Liver (tissue), 9 donors: Measurements from ENCODE around the gene SUCLG2. TPM values are rescaled to one million over a fixed set of nuclear protein-coding genes. Genes with fewer than 3 reads are reported as not detected.
A peak's percentile ranks its signal among the peaks of the same experiment; 100 is the strongest.

ENCODE experiments used
- DNase-seq: peaks from one replicate; pipeline ENCODE4 v3.0.0-alpha.2; 2017; ENCODE audit warnings: low spot score
- H3K27ac ChIP-seq, 2 donors: one replicate each; pipeline ENCODE4 v1.7.0; 2013; ENCODE audit warnings: inconsistent platforms in 2 of 2, low read length in 2 of 2, control low read depth in 1 of 2, low read depth in 1 of 2, mild to moderate bottlenecking in 1 of 2
- H3K27me3 ChIP-seq, 4 donors: one replicate each; pipeline versions ENCODE4 v1.6.1 to v1.7.0; 2013; ENCODE audit warnings: low read length in 3 of 4, inconsistent platforms in 1 of 4, mild to moderate bottlenecking in 1 of 4, moderate library complexity in 1 of 4; ENCODE audit not compliant: control insufficient read depth in 4 of 4, insufficient read depth in 4 of 4
- H3K36me3 ChIP-seq, 4 donors: one replicate each; pipeline versions ENCODE4 v1.6.1 to v1.7.0; 2013; ENCODE audit warnings: low read length in 3 of 4, mild to moderate bottlenecking in 3 of 4, low read depth in 1 of 4, moderate library complexity in 1 of 4; ENCODE audit not compliant: control insufficient read depth in 4 of 4, insufficient read depth in 3 of 4
- H3K4me1 ChIP-seq, 4 donors: one replicate each; pipeline versions ENCODE4 v1.6.1 to v1.7.0; 2013; ENCODE audit warnings: low read length in 3 of 4, mild to moderate bottlenecking in 3 of 4, moderate library complexity in 1 of 4; ENCODE audit not compliant: control insufficient read depth in 4 of 4, insufficient read depth in 4 of 4
- H3K4me3 ChIP-seq, 3 donors: one replicate each; pipeline versions ENCODE4 v1.6.1 to v1.7.0; 2013; ENCODE audit warnings: low read length in 3 of 3, control low read depth in 1 of 3, low read depth in 1 of 3, mild to moderate bottlenecking in 1 of 3
- H3K9ac ChIP-seq, 2 donors: one replicate each; pipeline ENCODE4 v1.7.0; 2013; ENCODE audit warnings: low read length in 2 of 2, mild to moderate bottlenecking in 2 of 2, moderate library complexity in 2 of 2, control low read depth in 1 of 2, low read depth in 1 of 2
- H3K9me3 ChIP-seq, 4 donors: one replicate each; pipeline versions ENCODE4 v1.6.1 to v1.7.0; 2013; ENCODE audit warnings: low read length in 3 of 4; ENCODE audit not compliant: control insufficient read depth in 4 of 4
- EGR1 ChIP-seq, 2 donors: IDR thresholded peaks; 2 replicates each; pipeline ENCODE4 v1.6.1; 2016 to 2018; ENCODE audit warnings: antibody characterized with exemption in 2 of 2, low read depth in 2 of 2
- FOXA1 ChIP-seq: IDR thresholded peaks from 2 replicates; pipeline ENCODE4 v1.6.1; 2016; ENCODE audit warnings: antibody characterized with exemption
- FOXA2 ChIP-seq: IDR thresholded peaks from 2 replicates; pipeline ENCODE4 v1.6.1; 2016; ENCODE audit warnings: antibody characterized with exemption
- GABPA ChIP-seq, 2 donors: IDR thresholded peaks in 1 of 2; conservative IDR thresholded peaks in 1 of 2; 2 replicates each; pipeline ENCODE4 v1.6.1; 2016; ENCODE audit warnings: antibody characterized with exemption in 2 of 2, mild to moderate bottlenecking in 1 of 2, moderate library complexity in 1 of 2
- HNF4A ChIP-seq, 2 donors: conservative IDR thresholded peaks; 2 replicates each; pipeline ENCODE4 v1.6.1; 2016; ENCODE audit warnings: antibody characterized with exemption in 2 of 2, mild to moderate bottlenecking in 2 of 2
- HNF4G ChIP-seq: IDR thresholded peaks from 2 replicates; pipeline ENCODE4 v1.6.1; 2016; ENCODE audit warnings: antibody characterized with exemption
- NR2F2 ChIP-seq: IDR thresholded peaks from 2 replicates; pipeline ENCODE4 v1.6.1; 2016; ENCODE audit warnings: antibody characterized with exemption
- RAD21 ChIP-seq, 2 donors: IDR thresholded peaks; 2 replicates each; pipeline ENCODE4 v1.6.1; 2016; ENCODE audit warnings: antibody characterized with exemption in 2 of 2, mild to moderate bottlenecking in 2 of 2
- RXRA ChIP-seq, 2 donors: IDR thresholded peaks; 2 replicates each; pipeline ENCODE4 v1.6.1; 2017 to 2018; ENCODE audit warnings: antibody characterized with exemption in 2 of 2, mild to moderate bottlenecking in 1 of 2
- SP1 ChIP-seq: IDR thresholded peaks from 2 replicates; pipeline ENCODE4 v1.6.1; 2018; ENCODE audit warnings: antibody characterized with exemption, mild to moderate bottlenecking
- TAF1 ChIP-seq: conservative IDR thresholded peaks from 2 replicates; pipeline ENCODE4 v1.6.1; 2016; ENCODE audit warnings: antibody characterized with exemption, mild to moderate bottlenecking
- YY1 ChIP-seq: IDR thresholded peaks from 2 replicates; pipeline ENCODE4 v1.6.1; 2016; ENCODE audit warnings: antibody characterized with exemption, mild to moderate bottlenecking
- WGBS: extraction: QIAGEN DNeasy Blood & Tissue Kit; methylation state at CpG from one replicate; pipeline ENCODE4 v1.1.7; 2013; 5-methylcytosine and 5-hydroxymethylcytosine counted together
- polyA plus RNA-seq, 2 donors: library from polyadenylated mRNA; stranded (reverse) in 1 of 2; unstranded in 1 of 2; fragments of 200-250 nt in 1 of 2; fragments of >200 nt in 1 of 2; fragmentation: Nextera tagmentation in 1 of 2; extraction: Ambion mirVana in 1 of 2; gene quantifications; one replicate each; pipeline versions ENCODE4 v1.2.1 to v1.2.3, GENCODE V29; 2013 to 2015
- total RNA-seq, 2 donors: library from RNA; depleted of rRNA; stranded (reverse); fragments of >200 nt; gene quantifications; one replicate each; pipeline ENCODE4 v1.2.3, GENCODE V29; 2014
- TF ChIP-seq, protein P1 (sequence below): IDR thresholded peaks from 2 replicates; pipeline ENCODE4 v1.6.1; 2016; ENCODE audit warnings: antibody characterized with exemption
- TF ChIP-seq, protein P2 (sequence below): IDR thresholded peaks from 2 replicates; pipeline ENCODE4 v1.6.1; 2016; ENCODE audit warnings: antibody characterized with exemption
- TF ChIP-seq, protein P3 (sequence below): fragments of 150-350 bp; IDR thresholded peaks from 2 replicates; pipeline ENCODE4 v1.5.1; 2017; ENCODE audit warnings: improper control_type of control experiment, low read depth, low read length; ENCODE audit not compliant: missing input control
- TF ChIP-seq, protein P4 (sequence below): IDR thresholded peaks from 2 replicates; pipeline ENCODE4 v1.6.1; 2016; ENCODE audit warnings: antibody characterized with exemption, mild to moderate bottlenecking
- TF ChIP-seq, protein P5 (sequence below): IDR thresholded peaks from 2 replicates; pipeline ENCODE4 v1.6.1; 2016; ENCODE audit warnings: antibody characterized with exemption
- donor health status: healthy.
- donor health status: healthy.
- donor health status: healthy.
- donor health status: healthy.
- donor health status: healthy.

SUCLG2 gene
- total and polyA plus RNA-seq, 4 donors: 45.3 to 114 (median 92.8) TPM

DNA sequence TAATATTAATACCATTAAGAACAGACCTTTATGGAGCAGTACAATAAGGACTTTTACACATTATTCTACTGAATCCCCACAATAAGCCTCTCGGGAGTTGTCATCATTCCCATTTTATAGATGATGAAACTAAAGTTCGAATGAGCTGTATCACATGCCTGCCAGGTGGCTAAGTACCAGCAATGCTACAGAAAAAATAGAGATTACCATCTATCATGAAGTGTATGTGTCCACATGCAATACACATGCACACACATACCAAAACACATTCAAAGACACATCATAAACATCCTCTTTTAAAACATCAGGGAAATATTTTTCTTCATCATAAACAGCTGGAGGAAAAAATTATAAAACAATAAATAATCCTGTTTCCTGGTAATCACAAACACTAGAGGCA, 136.6 kb downstream of the SUCLG2 start:
- WGBS: 72% methylated on average over 2 of the region's 2 CpGs
- H3K27ac ChIP-seq: no peak overlapping the region
- H3K4me3 ChIP-seq: no peak overlapping the region
- peaks cover 6 to 14% (median 8%) of the 10 kb centered on the region in 4 donors for H3K36me3 ChIP-seq
- no peak for DNase-seq
- peaks cover 3 to 9% (median 7%) of the 10 kb centered on the region in 4 donors for H3K4me1 ChIP-seq
- no peaks in the 10 kb centered on the region for H3K27me3 ChIP-seq
- TF ChIP-seq FOXA1 (no peak), TAF1 (no peak), GABPA (IDR thresholded peaks at IDR 0.05 in 1 of 2, conservative IDR thresholded peaks at IDR 0.05 in 1 of 2) (no peak), HNF4G (no peak), EGR1 (IDR thresholded peaks at IDR 0.05; ENCODE audit: low read depth in 2 of 2) (no peak), YY1 (no peak), SP1 (no peak), RXRA (IDR thresholded peaks at IDR 0.05) (no peak), HNF4A (conservative IDR thresholded peaks at IDR 0.05) (no peak), FOXA2 (no peak), NR2F2 (no peak), RAD21 (IDR thresholded peaks at IDR 0.05) (no peak)
- TF ChIP-seq, protein P1, sequence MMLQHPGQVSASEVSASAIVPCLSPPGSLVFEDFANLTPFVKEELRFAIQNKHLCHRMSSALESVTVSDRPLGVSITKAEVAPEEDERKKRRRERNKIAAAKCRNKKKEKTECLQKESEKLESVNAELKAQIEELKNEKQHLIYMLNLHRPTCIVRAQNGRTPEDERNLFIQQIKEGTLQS: no peak
- TF ChIP-seq, protein P2, sequence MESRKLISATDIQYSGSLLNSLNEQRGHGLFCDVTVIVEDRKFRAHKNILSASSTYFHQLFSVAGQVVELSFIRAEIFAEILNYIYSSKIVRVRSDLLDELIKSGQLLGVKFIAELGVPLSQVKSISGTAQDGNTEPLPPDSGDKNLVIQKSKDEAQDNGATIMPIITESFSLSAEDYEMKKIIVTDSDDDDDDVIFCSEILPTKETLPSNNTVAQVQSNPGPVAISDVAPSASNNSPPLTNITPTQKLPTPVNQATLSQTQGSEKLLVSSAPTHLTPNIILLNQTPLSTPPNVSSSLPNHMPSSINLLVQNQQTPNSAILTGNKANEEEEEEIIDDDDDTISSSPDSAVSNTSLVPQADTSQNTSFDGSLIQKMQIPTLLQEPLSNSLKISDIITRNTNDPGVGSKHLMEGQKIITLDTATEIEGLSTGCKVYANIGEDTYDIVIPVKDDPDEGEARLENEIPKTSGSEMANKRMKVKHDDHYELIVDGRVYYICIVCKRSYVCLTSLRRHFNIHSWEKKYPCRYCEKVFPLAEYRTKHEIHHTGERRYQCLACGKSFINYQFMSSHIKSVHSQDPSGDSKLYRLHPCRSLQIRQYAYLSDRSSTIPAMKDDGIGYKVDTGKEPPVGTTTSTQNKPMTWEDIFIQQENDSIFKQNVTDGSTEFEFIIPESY: no peak
- TF ChIP-seq, protein P3, sequence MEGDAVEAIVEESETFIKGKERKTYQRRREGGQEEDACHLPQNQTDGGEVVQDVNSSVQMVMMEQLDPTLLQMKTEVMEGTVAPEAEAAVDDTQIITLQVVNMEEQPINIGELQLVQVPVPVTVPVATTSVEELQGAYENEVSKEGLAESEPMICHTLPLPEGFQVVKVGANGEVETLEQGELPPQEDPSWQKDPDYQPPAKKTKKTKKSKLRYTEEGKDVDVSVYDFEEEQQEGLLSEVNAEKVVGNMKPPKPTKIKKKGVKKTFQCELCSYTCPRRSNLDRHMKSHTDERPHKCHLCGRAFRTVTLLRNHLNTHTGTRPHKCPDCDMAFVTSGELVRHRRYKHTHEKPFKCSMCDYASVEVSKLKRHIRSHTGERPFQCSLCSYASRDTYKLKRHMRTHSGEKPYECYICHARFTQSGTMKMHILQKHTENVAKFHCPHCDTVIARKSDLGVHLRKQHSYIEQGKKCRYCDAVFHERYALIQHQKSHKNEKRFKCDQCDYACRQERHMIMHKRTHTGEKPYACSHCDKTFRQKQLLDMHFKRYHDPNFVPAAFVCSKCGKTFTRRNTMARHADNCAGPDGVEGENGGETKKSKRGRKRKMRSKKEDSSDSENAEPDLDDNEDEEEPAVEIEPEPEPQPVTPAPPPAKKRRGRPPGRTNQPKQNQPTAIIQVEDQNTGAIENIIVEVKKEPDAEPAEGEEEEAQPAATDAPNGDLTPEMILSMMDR: no peak
- TF ChIP-seq, protein P4, sequence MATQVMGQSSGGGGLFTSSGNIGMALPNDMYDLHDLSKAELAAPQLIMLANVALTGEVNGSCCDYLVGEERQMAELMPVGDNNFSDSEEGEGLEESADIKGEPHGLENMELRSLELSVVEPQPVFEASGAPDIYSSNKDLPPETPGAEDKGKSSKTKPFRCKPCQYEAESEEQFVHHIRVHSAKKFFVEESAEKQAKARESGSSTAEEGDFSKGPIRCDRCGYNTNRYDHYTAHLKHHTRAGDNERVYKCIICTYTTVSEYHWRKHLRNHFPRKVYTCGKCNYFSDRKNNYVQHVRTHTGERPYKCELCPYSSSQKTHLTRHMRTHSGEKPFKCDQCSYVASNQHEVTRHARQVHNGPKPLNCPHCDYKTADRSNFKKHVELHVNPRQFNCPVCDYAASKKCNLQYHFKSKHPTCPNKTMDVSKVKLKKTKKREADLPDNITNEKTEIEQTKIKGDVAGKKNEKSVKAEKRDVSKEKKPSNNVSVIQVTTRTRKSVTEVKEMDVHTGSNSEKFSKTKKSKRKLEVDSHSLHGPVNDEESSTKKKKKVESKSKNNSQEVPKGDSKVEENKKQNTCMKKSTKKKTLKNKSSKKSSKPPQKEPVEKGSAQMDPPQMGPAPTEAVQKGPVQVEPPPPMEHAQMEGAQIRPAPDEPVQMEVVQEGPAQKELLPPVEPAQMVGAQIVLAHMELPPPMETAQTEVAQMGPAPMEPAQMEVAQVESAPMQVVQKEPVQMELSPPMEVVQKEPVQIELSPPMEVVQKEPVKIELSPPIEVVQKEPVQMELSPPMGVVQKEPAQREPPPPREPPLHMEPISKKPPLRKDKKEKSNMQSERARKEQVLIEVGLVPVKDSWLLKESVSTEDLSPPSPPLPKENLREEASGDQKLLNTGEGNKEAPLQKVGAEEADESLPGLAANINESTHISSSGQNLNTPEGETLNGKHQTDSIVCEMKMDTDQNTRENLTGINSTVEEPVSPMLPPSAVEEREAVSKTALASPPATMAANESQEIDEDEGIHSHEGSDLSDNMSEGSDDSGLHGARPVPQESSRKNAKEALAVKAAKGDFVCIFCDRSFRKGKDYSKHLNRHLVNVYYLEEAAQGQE: no peak
- TF ChIP-seq, protein P5, sequence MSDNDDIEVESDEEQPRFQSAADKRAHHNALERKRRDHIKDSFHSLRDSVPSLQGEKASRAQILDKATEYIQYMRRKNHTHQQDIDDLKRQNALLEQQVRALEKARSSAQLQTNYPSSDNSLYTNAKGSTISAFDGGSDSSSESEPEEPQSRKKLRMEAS: no peak
- H3K9ac ChIP-seq: no peak overlapping the region
- H3K9me3 ChIP-seq: no peaks in the 10 kb centered on the region

DNA sequence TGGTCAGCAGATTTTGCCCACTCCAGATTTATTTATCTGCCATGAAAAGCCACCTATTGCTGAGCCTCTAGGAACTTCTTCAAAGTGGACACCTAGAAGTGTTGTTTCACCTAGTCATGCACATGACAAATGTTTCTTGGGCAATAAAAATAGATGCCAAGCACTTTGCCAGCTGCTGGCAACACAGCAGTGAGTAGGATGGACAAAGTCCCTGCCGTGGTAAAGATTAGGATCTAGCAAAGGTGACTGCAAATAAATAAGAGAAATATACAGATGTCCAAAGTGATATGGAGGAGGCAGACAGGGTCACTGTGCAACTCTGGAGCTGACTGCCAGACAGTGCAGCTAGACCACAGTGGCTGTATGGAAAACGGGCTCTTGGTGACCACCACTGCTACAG, 137.9 kb downstream of the SUCLG2 start:
- no peak for DNase-seq
- 38% methylated on average over 2 of the region's 2 CpGs for whole genome bisulfite sequencing
- TF ChIP-seq SP1 (peak; percentile 59), YY1 (peak; percentile 72), RXRA (IDR thresholded peaks at IDR 0.05) (peak; percentile 63 to 92), EGR1 (IDR thresholded peaks at IDR 0.05; ENCODE audit: low read depth in 2 of 2) (peak in 1 of 2 donors; percentile 34), RAD21 (IDR thresholded peaks at IDR 0.05) (peak; percentile 61 to 64), TAF1 (no peak), HNF4G (peak; percentile 35)
- TF ChIP-seq, protein P5: peak; percentile 65
- TF ChIP-seq, protein P4: peak; percentile 63
- TF ChIP-seq, protein P2: peak; percentile 72

More for the DNA sequence above, 137.9 kb downstream of the SUCLG2 start:
- H3K36me3 ChIP-seq: peaks cover 6 to 14% (median 8%) of the 10 kb centered on the region in 4 donors
- H3K4me3 ChIP-seq: no peak overlapping the region
- H3K9me3 ChIP-seq: no peaks in the 10 kb centered on the region
- H3K27ac ChIP-seq: peak overlapping the region; percentile 2 to 37
- no peak overlapping the region for H3K9ac ChIP-seq
- H3K27me3 ChIP-seq: no peaks in the 10 kb centered on the region
- peaks cover 3 to 9% (median 7%) of the 10 kb centered on the region in 4 donors for H3K4me1 ChIP-seq
